ENCODE measurements around the gene SDHAF1.
"Not testable (repeated sequence)": the region's sequence is repeated elsewhere in the genome, so short reads cannot be mapped to it uniquely, and the experiment has no call there.

The SDHAF1 gene

DNA sequence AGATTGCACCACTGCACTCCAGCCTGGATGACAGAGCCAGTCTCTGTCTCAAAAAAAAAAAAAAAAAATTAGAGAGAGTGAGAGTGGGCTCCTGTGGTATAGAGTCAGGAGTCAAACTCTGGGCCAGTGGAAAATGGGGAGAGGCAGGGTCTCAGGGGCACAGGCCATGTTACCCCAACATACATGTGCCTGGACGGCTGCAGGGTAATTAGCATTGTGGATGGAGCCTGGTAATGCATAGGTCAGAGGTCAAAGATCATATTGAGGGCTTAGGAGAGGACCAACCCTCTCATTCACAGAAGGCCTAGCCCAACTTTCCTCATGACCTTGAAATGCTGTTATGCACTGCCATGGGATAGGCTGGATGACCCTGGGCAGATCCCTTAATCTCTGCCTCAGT lies 30.6 kb downstream of the SDHAF1 start:
- no peak for DNase-seq

- no peak for DNase-seq
These were observed 31.3 kb downstream of the SDHAF1 start for GRCh38 chr19:36026091-36026876.

DNA sequence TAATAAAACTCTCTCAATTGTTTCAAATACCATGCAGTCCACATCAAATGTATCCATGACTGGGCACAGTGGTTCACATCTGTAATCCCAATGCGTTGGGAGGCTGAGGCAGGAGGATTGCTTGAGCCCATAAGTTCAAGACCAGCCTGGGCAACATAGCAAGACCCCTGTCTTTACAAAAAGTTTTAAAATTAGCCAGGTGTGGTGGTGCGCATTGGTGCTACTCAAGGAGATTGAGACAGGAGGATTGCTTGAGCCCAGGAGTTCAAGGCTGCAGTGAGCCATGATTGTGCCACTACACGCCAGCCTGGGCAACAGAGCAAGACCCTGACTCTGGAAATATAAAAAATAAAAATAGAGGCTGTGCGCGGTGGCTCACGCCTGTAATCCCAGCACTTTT lies 32.7 kb downstream of the SDHAF1 start:
- no peak for DNase-seq

DNA sequence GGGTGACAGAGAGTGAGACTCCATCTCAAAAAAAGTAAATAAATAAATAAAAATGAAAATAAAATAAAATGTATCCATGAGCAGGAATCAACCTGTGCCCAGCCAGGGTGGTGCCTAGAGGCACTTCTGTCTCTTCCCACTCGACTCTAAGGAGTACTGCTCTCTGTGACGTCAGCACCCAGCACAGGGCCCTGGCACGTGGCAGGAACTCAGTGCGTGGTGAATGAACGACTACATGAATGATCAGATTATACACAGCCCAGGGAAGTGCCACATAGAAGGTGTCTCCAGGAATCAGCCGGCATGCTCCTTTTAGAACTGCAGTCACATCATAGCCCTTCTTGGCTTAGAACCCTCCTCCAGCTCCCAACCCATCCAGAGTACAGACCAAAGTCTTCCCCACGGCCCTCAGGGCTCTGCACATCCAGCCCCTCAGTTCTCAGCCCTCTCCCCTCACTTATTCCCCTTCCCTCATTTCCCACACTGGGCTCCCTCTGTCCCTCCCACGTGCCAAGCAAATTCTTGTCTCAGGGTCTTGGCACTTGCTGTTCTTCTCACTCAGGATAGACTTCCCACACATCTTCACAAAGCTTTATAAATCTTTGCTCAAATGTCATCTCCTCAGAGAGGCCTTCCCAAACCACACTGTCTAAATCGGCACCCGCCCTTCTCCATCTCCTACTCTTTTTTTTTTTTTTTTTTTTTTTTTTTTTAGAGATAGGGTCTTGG lies 33.5 kb downstream of the SDHAF1 start:
- no peak for DNase-seq

- DNase-seq: no peak
These were observed 35.5 kb downstream of the SDHAF1 start for GRCh38 chr19:36030264-36031148.

DNA sequence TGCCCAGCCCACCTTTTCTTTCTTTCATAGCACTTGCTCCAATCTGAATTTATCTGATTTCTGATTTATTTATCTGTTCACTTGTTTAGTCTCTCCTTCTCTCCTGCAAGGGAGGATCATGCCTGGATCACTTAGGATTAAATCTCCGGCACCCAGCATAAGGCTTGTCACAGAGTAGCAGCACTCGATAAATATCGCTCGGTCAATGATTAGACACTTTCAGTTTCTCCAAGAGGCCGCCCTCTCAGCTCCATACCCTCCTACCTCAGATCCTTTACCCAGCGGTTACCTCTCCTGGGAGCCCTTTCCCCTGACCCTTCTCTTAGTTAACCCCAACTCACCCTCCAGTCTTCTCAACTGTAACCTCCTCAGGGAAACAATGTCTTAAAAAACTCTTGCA lies 36.3 kb downstream of the SDHAF1 start:
- DNase-seq: no peak

DNA sequence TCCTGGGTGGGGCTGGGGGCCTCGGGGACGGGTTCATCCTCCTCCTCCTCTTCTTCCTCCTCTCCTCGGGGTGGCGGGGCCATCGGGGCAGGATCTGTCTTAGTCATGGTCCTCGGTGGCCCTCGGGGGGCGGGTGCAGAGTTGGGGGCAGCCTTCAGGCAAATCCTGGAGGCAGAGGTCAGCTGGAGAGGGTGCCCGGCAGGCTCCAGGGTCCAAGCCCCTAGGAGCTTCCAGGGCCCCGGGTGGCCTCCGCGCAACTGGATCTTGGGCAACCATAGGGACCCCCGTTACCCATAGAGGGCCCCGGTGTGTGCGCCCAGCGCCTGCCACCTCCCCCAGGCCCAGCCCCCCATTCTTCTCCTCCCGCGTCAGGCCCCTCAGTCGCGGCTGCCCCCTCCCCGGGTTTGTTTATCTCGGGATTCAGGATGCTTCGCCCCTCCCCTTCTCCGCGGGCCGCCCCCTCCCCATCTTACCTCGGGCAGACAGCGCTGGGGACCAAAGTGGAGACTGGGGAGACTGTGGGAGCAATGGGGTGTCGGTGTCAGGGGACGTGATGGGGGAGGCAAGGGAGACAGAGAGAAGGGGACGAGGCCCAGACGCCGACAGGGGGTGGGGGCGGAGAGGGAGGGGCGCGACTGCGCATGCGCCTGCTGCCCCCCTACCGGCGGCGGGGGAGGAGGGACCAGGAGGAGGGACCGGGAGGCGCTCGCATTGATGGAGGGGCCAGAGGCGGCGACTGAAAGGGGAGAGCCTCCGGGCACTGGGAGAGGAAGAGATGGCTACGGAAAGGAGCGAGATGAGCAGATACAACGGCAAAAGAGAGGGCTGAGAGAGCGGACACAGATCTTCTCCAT lies 37.5 kb downstream of the SDHAF1 start, which contains the start of gene CLIP3:
Gene CLIP3, minus strand, starts transcription at position 623 of the 854 bp plus-strand sequence. Its CDS starts 516 bp downstream, at position 107.
- DNase-seq: peak; percentile 35 to 36

- no peak for DNase-seq
These were observed 45.5 kb downstream of the SDHAF1 start for GRCh38 chr19:36040495-36040894.

DNA sequence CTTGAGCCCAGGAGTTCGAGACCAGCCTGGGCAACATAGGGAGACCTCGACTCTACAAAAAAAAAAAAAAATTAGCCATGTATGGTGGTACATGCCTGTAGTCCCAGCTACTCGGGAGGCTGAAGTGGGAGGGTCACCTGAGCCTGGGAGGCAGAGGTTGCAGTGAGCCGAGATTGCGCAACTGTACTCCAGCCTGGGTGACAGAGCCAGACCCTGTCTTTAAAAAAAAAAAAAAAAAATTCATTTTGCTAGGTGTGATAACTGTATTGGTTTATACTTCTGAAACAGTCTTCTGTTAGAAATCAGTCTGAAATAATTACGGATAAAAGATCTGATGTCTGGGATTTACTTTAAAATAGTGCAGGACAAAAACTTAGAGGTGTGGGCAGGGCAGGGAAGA lies 46.1 kb downstream of the SDHAF1 start:
- not testable (repeated sequence) for DNase-seq

DNA sequence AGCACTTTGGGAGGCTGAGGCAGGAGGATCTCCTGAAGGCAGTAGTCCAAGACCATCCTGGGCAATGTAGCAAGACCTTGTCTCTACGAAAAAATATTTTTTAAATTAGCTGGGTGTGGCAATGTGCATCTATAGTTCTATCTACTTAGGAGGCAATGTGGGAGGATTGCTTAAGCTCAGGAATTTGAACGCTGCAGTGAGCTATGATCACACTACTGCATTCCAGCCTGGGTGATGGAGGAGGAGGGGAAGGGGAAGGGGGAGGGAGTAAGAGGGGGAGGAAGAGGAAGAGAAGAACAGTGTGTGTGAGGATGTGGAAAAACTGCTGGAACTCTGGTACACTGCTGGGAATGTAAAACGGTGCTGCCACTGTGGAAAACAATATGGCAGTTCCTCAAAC lies 46.8 kb downstream of the SDHAF1 start:
- no peak for DNase-seq

GRCh38 chr19:36043952-36044351 lies 49.0 kb downstream of the SDHAF1 start:
- DNase-seq: no peak
